T-cell (primary cell): ENCODE measurements around the gene WDR77. TPM values are rescaled to one million over a fixed set of nuclear protein-coding genes. Genes with fewer than 3 reads are reported as not detected.

Experiments
- ATAC-seq, 4 experiments: fragments of 200-7000 bp in 3 of 4; fragments of 150-1000 bp in 1 of 4; cut with Tn5 transposase; replicated peaks in 1 of 4; 1 replicate in 3 of 4; 2 replicates in 1 of 4; pipeline ENCODE4 v1.10.0; 2021; ENCODE audit warnings: moderate library complexity in 3 of 4, mild to moderate bottlenecking in 2 of 4, moderate number of reproducible peaks in 1 of 4
- CTCF ChIA-PET, 2 donors: fragments of 300-600 bp; sonication (Branson Sonifier 250); formaldehyde crosslinking; loops; one replicate each; lab custom pipeline; 2022; ENCODE audit warnings: antibody characterized with exemption in 2 of 2; lab: Charles Lee
- POLR2A ChIA-PET, 2 donors: fragments of 300-600 bp; sonication (Branson Sonifier 250); formaldehyde crosslinking; loops; one replicate each; lab custom pipeline; 2022; ENCODE audit warnings: antibody characterized with exemption in 2 of 2; lab: Charles Lee
- DNase-seq, 35 experiments: peaks; one replicate each; pipeline versions ENCODE4 v3.0.0 to v3.0.0-alpha.2; 2013 to 2023
- H3K27ac ChIP-seq: one replicate; pipeline ENCODE4 v1.5.1; 2013; ENCODE audit warnings: low read length
- H3K27me3 ChIP-seq, 2 experiments: replicated peaks in 1 of 2; 1 replicate in 1 of 2; 2 replicates in 1 of 2; pipeline versions ENCODE4 v1.6.1 to v1.7.0; 2013; ENCODE audit warnings: low read length in 1 of 2, mixed read lengths in 1 of 2; ENCODE audit not compliant: control insufficient read depth in 2 of 2, insufficient read depth in 2 of 2; ENCODE audit errors: extremely low read depth in 1 of 2
- H3K36me3 ChIP-seq, 2 donors: 1 replicate in 1 of 2; 2 replicates in 1 of 2; pipeline versions ENCODE4 v1.6.1 to v1.7.0; 2013; ENCODE audit warnings: low read length in 1 of 2; ENCODE audit not compliant: control insufficient read depth in 2 of 2, insufficient read depth in 1 of 2; ENCODE audit errors: extremely low read depth in 1 of 2
- H3K4me1 ChIP-seq, 2 experiments: 1 replicate in 1 of 2; 2 replicates in 1 of 2; pipeline versions ENCODE4 v1.6.1 to v1.7.0; 2013; ENCODE audit warnings: low read length in 2 of 2, mixed read lengths in 1 of 2; ENCODE audit not compliant: insufficient read depth in 2 of 2, control insufficient read depth in 1 of 2; ENCODE audit errors: extremely low read depth in 1 of 2
- H3K4me3 ChIP-seq, 2 donors: 1 replicate in 1 of 2; 2 replicates in 1 of 2; pipeline versions ENCODE4 v1.5.1 to v1.7.0; 2013; ENCODE audit warnings: mild to moderate bottlenecking in 2 of 2, low read length in 1 of 2, moderate library complexity in 1 of 2; ENCODE audit not compliant: control insufficient read depth in 1 of 2; ENCODE audit errors: extremely low read depth in 1 of 2
- H3K9me3 ChIP-seq: 2 replicates; pipeline ENCODE4 v1.7.0; 2013
- H3K27ac Mint-ChIP-seq, 2 donors: one replicate each; pipeline ENCODE4 v1.8.0; 2020 to 2021; ENCODE audit warnings: mild to moderate bottlenecking in 2 of 2, mixed read lengths in 2 of 2
- H3K27me3 Mint-ChIP-seq, 2 donors: one replicate each; pipeline ENCODE4 v1.8.0; 2021 to 2022; ENCODE audit warnings: mixed read lengths in 2 of 2
- H3K36me3 Mint-ChIP-seq: one replicate; pipeline ENCODE4 v1.8.0; 2021; ENCODE audit warnings: mixed read lengths
- H3K4me1 Mint-ChIP-seq, 3 donors: one replicate each; pipeline ENCODE4 v1.8.0; 2020 to 2022; ENCODE audit warnings: mixed read lengths in 3 of 3, mild to moderate bottlenecking in 1 of 3
- H3K4me3 Mint-ChIP-seq, 3 donors: one replicate each; pipeline ENCODE4 v1.8.0; 2020 to 2022; ENCODE audit warnings: mild to moderate bottlenecking in 3 of 3, mixed read lengths in 3 of 3, moderate library complexity in 3 of 3
- H3K9me3 Mint-ChIP-seq, 3 donors: one replicate each; pipeline ENCODE4 v1.8.0; 2020 to 2022; ENCODE audit warnings: mixed read lengths in 3 of 3
- WGBS: methylation state at CpG from one replicate; pipeline ENCODE4 v1.1.5; 2013; ENCODE audit warnings: missing lambda C conversion rate; ENCODE audit not compliant: insufficient coverage; 5-methylcytosine and 5-hydroxymethylcytosine counted together
- total RNA-seq, 35 experiments: library from RNA in 6 of 35; stranded (reverse) in 6 of 35; fragments of 120-200 nt in 1 of 35; gene quantifications; one replicate each; pipeline versions ENCODE4 v1.2.1 to v1.2.4 and lab custom pipeline; 2013 to 2026

Gene WDR77
- total RNA-seq, 5 donors from 2014 or later (not counting 1 experiment from before 2014, with no cell fraction given): 22.5 to 40.1 (median 33.1) TPM

- no peaks in the 10 kb centered on the region for H3K9me3 ChIP-seq
- H3K36me3 ChIP-seq: peaks cover 0 to 9% of the 10 kb centered on the region in 2 donors
- Mint-ChIP-seq H3K9me3 (no peaks in the 10 kb centered on the region), H3K27ac (no peak overlapping the region), H3K4me1 (peaks cover 11 to 25% (median 17%) of the 10 kb centered on the region in 3 donors), H3K36me3 (peaks cover 18% of the 10 kb centered on the region), H3K4me3 (no peak overlapping the region), H3K27me3 (no peaks in the 10 kb centered on the region)
- H3K27me3 ChIP-seq: no peaks in the 10 kb centered on the region
- H3K4me3 ChIP-seq: no peak overlapping the region
- ATAC-seq (no peak), DNase-seq (no peak)
- CTCF ChIA-PET: interaction anchor here in 1 of 2 donors (1.0 kb wide), 1 partner anchor 39 kb away, joined by 6 read pairs; no protein-coding TSS in a partner anchor
- H3K27ac ChIP-seq: no peak overlapping the region
- POLR2A ChIA-PET: interaction anchor here (0.7 to 1.3 kb wide), 2 partner anchors 10 to 32 kb away, joined by 3 to 12 read pairs; no protein-coding TSS in a partner anchor
- peaks cover 37 to 45% of the 10 kb centered on the region in 2 experiments for H3K4me1 ChIP-seq
Measured at GRCh38 chr1:111468717-111469100, 19.7 kb upstream of the WDR77 start.

- ChIA-PET POLR2A (interaction anchor here in 1 of 2 donors (1.3 kb wide), 1 partner anchor 10 kb away, joined by 12 read pairs; no protein-coding TSS in a partner anchor), CTCF (interaction anchor here in 1 of 2 donors (0.6 to 1.0 kb wide), 2 partner anchors 20 to 40 kb away, joined by 3 to 6 read pairs; no protein-coding TSS in a partner anchor)
- ATAC-seq (no peak), DNase-seq (no peak)
- no peak overlapping the region for H3K4me3 Mint-ChIP-seq
- Histone ChIP-seq H3K36me3 (peaks cover 0 to 13% of the 10 kb centered on the region in 2 donors), H3K27ac (no peak overlapping the region), H3K4me3 (no peak overlapping the region), H3K9me3 (no peaks in the 10 kb centered on the region), H3K4me1 (peaks cover 33 to 43% of the 10 kb centered on the region in 2 experiments), H3K27me3 (no peaks in the 10 kb centered on the region)
- no peaks in the 10 kb centered on the region for H3K27me3 Mint-ChIP-seq
- peaks cover 23% of the 10 kb centered on the region for H3K36me3 Mint-ChIP-seq
- H3K9me3 Mint-ChIP-seq: no peaks in the 10 kb centered on the region
- WGBS: 89% methylated on average over 1 of the region's 2 CpGs
- peaks cover 12 to 24% (median 17%) of the 10 kb centered on the region in 3 donors for H3K4me1 Mint-ChIP-seq
- H3K27ac Mint-ChIP-seq: peak overlapping the region; percentile 50 to 59
Measured at GRCh38 chr1:111467865-111468716, 19.0 kb upstream of the WDR77 start.

GRCh38 chr1:111466480-111466879 is 17.4 kb upstream of the WDR77 start:
- ATAC-seq (no peak), DNase-seq (no peak)
- Mint-ChIP-seq H3K9me3 (no peaks in the 10 kb centered on the region), H3K36me3 (peaks cover 32% of the 10 kb centered on the region), H3K4me1 (peaks cover 15 to 29% (median 20%) of the 10 kb centered on the region in 3 donors), H3K4me3 (no peak overlapping the region), H3K27ac (peak overlapping the region in 1 of 2 donors; percentile 25), H3K27me3 (no peaks in the 10 kb centered on the region)
- WGBS: no CpG with 5 or more reads among the region's 1 CpG
- H3K27me3 ChIP-seq: no peaks in the 10 kb centered on the region
- H3K4me3 ChIP-seq: no peak overlapping the region
- no peak overlapping the region for H3K27ac ChIP-seq
- no peaks in the 10 kb centered on the region for H3K9me3 ChIP-seq
- ChIA-PET CTCF (no interaction called here), POLR2A (interaction anchor here (0.6 to 0.7 kb wide), 2 partner anchors 51 to 246 kb away, joined by 3 to 4 read pairs; no protein-coding TSS in a partner anchor)
- H3K36me3 ChIP-seq: peaks cover 0 to 24% of the 10 kb centered on the region in 2 donors
- H3K4me1 ChIP-seq: peaks cover 20 to 32% of the 10 kb centered on the region in 2 experiments

- peak overlapping the region in 1 of 2 donors; percentile 25 for H3K27ac Mint-ChIP-seq
Measured at GRCh38 chr1:111465754-111466153, 16.7 kb upstream of the WDR77 start.

GRCh38 chr1:111463029-111463683 is 14.1 kb upstream of the WDR77 start:
- H3K4me1 Mint-ChIP-seq: peaks cover 20 to 34% (median 25%) of the 10 kb centered on the region in 3 donors
- peaks cover 50% of the 10 kb centered on the region for H3K36me3 Mint-ChIP-seq
- Histone ChIP-seq H3K36me3 (peaks cover 2 to 42% of the 10 kb centered on the region in 2 donors), H3K4me3 (no peak overlapping the region), H3K4me1 (peaks cover under 1 to 2% of the 10 kb centered on the region in 2 experiments), H3K27ac (no peak overlapping the region), H3K27me3 (no peaks in the 10 kb centered on the region), H3K9me3 (no peaks in the 10 kb centered on the region)
- no peaks in the 10 kb centered on the region for H3K27me3 Mint-ChIP-seq
- POLR2A ChIA-PET: interaction anchor here in 1 of 2 donors (0.6 to 0.7 kb wide), 2 partner anchors 16 to 1950 kb away, joined by 3 to 4 read pairs; no protein-coding TSS in a partner anchor
- H3K4me3 Mint-ChIP-seq: no peak overlapping the region
- H3K27ac Mint-ChIP-seq: peak overlapping the region in 1 of 2 donors; percentile 23
- DNase-seq: no peak
- CTCF ChIA-PET: interaction anchor here in 1 of 2 donors (0.6 to 1.0 kb wide), 2 partner anchors 45 to 242 kb away, joined by 4 to 9 read pairs; no protein-coding TSS in a partner anchor
- ATAC-seq: no peak
- H3K9me3 Mint-ChIP-seq: no peaks in the 10 kb centered on the region
- WGBS: 87% methylated on average over 3 of the region's 4 CpGs

More at GRCh38 chr1:111465754-111466153, 16.7 kb upstream of the WDR77 start:
- H3K36me3 ChIP-seq: peaks cover 0 to 29% of the 10 kb centered on the region in 2 donors
- H3K4me1 ChIP-seq: peaks cover 16 to 25% of the 10 kb centered on the region in 2 experiments
- DNase-seq (no peak), ATAC-seq (no peak)
- ChIA-PET CTCF (interaction anchor here in 1 of 2 donors (0.5 kb wide), 1 partner anchor 928 kb away, joined by 3 read pairs; no protein-coding TSS in a partner anchor), POLR2A (interaction anchor here in 1 of 2 donors (0.6 kb wide), 1 partner anchor 245 kb away, joined by 3 read pairs; no protein-coding TSS in a partner anchor)
- Mint-ChIP-seq H3K9me3 (no peaks in the 10 kb centered on the region), H3K36me3 (peaks cover 35% of the 10 kb centered on the region), H3K4me1 (peaks cover 15 to 29% (median 20%) of the 10 kb centered on the region in 3 donors), H3K27me3 (no peaks in the 10 kb centered on the region), H3K4me3 (no peak overlapping the region)
- no CpG with 5 or more reads among the region's 2 CpGs for WGBS
- H3K27me3 ChIP-seq: no peaks in the 10 kb centered on the region
- H3K9me3 ChIP-seq: no peaks in the 10 kb centered on the region
- H3K27ac ChIP-seq: no peak overlapping the region
- H3K4me3 ChIP-seq: no peak overlapping the region
